GM21737 (cell line): ENCODE measurements around the gene RNF146.
"Not testable (repeated sequence)": the region's sequence is repeated elsewhere in the genome, so short reads cannot be mapped to it uniquely, and the experiment has no call there.

Source experiments
- ATAC-seq: cut with Tn5 transposase; IDR thresholded peaks from one replicate; pipeline ENCODE4 v1.9.1; 2021; ENCODE audit warnings: mild to moderate bottlenecking, moderate library complexity; ENCODE audit not compliant: unreplicated experiment

RNF146 gene, protein sequence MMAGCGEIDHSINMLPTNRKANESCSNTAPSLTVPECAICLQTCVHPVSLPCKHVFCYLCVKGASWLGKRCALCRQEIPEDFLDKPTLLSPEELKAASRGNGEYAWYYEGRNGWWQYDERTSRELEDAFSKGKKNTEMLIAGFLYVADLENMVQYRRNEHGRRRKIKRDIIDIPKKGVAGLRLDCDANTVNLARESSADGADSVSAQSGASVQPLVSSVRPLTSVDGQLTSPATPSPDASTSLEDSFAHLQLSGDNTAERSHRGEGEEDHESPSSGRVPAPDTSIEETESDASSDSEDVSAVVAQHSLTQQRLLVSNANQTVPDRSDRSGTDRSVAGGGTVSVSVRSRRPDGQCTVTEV

GRCh38 chr6:127266178-127266891 lies at the start of gene RNF146:
Gene RNF146 (plus strand): TSS chr6:127266864. CDS start chr6:127280339, 13,475 bp downstream.
- ATAC-seq, result peak; percentile 86

DNA sequence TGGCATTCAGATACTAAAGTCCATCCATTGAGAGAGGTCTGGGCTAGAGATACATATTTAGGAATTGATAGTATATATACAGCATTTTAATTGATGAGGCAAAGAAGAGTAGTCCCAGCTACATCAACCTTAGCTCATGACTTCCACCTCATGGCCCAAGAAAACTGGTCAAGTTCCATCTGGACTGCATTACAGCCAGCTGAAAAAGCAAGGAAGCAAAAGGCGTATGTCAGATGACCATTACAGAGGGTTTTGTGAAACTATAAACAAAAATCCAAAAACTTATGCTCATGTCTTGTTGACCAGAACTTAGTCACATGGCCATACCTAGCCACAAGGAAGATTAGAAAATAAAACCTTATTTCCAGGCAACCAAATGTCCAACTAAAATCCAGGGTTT lies 46.8 kb upstream of the RNF146 start:
- ATAC-seq, result no peak

- ATAC-seq, result no peak
Measured at GRCh38 chr6:127221201-127221600, 45.5 kb upstream of the RNF146 start.

GRCh38 chr6:127222418-127222817 lies 44.2 kb upstream of the RNF146 start:
- ATAC-seq, result no peak

DNA sequence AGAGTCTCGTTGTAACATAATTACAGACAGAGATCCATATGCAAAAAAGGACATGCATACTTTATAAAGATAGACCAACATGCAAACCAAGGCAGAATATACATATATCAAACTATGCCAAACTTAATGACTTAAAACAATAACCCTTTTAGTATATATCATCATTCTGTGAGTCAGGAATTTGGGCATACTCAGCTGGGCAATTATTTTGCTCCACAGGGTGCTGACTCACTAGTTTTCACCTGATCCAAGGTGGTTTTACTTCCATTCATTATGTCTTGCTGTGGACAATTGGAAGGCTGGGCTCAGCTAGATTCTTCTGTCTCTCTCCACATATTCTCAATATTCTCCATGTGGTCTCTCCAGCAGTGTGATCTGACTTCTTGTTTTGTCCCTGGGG lies 41.2 kb upstream of the RNF146 start:
- ATAC-seq, result no peak

DNA sequence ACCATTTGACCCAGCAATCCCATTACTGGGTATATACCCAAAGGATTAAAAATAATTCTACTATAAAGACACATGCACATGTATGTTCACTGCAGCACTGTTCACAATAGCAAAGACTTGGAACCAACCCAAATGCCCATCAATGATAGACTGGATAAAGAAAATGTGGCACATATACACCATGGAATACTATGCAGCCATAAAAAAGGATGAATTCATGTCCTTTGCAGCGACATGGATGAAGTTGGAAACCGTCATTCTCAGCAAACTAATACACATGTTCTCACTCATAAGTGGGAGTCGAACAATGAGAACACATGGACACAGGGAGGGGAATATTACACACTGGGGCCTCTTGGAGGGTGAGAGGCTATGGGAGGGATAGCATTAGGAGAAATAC lies 32.8 kb upstream of the RNF146 start:
- ATAC-seq, result not testable (repeated sequence)

- no peak for ATAC-seq
Measured at GRCh38 chr6:127243501-127243900, 23.2 kb upstream of the RNF146 start.

GRCh38 chr6:127247114-127248096 lies 19.3 kb upstream of the RNF146 start:
- ATAC-seq, result no peak

GRCh38 chr6:127249621-127250020 lies 17.0 kb upstream of the RNF146 start:
- ATAC-seq, result no peak

DNA sequence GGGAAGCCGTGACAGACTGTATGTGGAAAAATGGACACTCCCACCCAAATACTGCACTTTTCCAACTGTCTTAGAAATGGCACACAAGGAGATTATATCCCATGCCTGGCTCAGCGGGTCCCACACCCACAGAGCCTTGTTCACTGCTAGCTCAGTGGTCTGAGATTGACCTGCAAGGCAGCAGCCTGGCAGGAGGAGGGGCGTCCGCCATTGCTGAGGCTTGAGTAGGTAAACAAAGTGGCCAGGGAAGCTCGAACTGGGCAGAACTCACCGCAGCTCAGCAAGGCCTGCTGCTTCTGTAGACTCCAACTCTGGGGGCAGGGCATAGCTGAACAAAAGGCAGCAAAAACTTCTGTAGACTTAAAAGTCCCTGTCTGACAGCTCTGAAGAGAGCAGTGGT lies 11.4 kb upstream of the RNF146 start:
- ATAC-seq, result no peak

DNA sequence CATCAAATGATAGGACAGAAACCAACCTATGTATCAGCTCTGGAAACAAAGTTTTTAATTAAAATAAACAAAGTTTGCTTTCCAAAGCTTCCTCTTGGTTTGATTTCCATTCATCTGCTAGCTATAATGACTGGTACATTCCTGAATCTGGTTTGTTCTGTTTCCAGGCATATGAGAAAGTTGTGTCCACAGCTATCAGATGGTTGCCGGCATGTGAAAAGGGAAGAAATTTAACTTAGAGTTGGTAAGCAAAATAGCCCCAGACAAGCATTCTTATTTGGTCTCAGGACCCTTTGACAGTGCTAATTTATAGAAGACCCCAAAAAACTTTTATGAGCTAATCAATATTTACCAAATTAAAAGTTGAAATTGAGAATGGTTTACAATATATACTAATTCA lies 3.8 kb upstream of the RNF146 start:
- no peak for ATAC-seq

DNA sequence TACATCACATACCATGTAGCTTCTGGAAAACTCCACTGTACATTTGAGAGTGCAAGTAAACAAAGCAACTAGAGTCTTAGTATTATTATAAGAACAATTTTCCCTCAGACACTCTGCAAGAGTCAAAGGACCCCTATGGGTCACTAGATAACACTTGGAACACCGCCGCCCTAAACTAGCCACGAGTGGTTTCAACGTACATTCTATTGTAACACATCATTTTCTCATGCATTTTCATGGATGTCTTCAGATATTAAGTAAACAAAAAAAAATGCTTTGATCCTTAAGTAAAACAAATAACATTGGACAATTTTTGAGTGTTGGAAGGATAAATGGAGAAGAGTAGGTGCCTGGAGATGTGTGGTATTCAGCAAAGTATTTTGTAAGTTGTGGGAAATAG lies 3.2 kb upstream of the RNF146 start:
- ATAC-seq, result no peak

GRCh38 chr6:127266892-127267645 lies 405 bp downstream of the RNF146 start:
- peak; percentile 64 for ATAC-seq

DNA sequence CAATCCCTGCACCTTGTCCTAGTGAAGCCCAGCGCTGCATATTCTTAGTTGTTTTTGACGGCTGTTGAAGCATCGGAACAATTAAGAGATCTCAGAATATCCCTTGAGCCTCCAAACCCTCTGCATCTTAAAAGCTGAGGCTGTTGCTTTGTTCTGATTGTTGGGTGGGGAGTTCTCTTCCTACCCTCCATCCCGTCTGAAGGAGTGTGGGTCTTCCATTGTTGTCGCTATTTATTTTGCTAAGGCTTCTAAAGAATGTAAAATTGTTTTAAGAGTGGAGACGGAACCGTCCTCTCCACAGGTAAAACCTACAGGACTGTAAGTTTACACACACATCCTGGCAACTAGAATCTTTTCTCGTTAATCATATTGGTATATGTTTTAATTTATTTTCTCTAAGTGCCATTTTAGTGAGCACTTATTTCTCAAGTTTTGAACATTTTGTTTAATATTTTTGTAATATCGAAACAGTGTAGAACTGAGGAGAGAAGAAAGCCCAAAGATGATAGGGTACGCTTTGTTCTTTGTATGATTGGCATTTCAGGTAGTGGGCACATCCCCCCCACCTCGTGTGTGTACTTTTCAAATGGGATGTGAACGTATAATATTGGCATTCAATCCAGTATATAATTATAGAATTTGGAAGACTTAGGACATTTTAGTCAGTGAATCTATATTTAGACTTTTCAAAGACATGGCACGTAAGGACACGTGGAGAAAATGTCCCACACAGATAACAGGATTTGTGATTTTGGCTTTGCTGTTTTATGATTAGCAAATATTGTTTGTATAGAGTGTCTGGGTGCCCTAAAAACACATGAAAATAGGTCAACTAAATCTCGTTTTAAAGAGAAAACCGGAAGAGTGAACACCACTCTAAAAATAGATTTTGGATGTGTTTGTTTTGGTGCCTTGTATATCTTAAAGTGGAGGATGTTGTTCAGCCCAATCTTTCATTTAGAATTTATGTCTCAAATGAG lies 1.3 kb downstream of the RNF146 start:
- ATAC-seq, result no peak

- ATAC-seq, result no peak
Measured at GRCh38 chr6:127272576-127272975, 5.9 kb downstream of the RNF146 start.

DNA sequence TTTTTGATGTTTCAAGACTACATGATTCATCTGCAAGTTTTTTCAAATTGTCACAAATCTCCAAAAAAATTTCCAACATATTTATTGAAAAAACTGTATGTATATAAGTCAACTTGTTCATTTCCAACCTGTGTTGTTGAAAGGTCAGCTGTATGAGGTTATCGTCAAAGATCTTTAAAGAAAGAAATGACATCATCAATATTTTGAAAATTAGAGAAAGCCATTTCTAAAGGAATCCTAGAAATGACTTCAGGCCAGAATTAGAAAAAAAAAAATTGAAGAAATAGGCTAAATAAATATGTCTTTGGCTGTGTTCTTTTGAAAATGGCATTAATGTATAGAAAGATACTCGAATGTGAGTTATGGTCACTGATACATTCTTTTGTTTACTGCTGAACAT lies 6.8 kb downstream of the RNF146 start:
- ATAC-seq, result no peak

DNA sequence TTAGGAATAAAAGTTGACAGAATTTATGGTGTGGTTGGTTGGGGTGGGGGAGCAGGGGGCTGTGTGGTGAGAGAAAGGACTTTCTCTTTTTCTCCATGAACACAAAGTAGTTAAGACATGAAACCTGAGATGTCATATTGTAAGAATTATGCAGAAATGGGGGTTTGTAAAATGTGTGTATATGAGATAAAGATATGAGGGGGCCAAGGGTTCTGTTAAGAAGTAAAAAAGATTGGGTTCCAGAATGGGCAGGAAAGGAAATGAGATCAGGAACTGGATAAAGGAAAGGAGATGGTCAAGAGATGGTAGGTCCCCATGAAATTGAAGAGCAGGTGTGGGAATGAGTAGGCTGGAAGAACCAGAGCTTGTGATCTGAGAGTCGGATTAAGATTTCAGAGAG lies 9.7 kb downstream of the RNF146 start:
- no peak for ATAC-seq

GRCh38 chr6:127277878-127278843 lies 11.5 kb downstream of the RNF146 start:
- no peak for ATAC-seq
